Gastroesophageal sphincter (tissue), 3 donors: ENCODE data around the gene ME1.

Experiments
- CTCF ChIP-seq, 4 experiments: fragments of 200-600 bp in 2 of 4; fragments of 450-650 bp in 2 of 4; sonication (generic) in 1 of 4; IDR thresholded peaks; one replicate each; pipeline ENCODE4 v1.5.1; 2017 to 2019; ENCODE audit warnings: antibody characterized with exemption in 4 of 4, mild to moderate bottlenecking in 2 of 4, moderate library complexity in 2 of 4
- EP300 ChIP-seq: sonication (generic); formaldehyde crosslinking; IDR thresholded peaks from one replicate; pipeline ENCODE4 v1.6.1; 2017; ENCODE audit warnings: antibody characterized with exemption, mild to moderate bottlenecking
- POLR2A ChIP-seq, 2 donors: fragments of 450-650 bp; IDR thresholded peaks; one replicate each; pipeline ENCODE4 v1.6.1; 2017; ENCODE audit warnings: antibody characterized with exemption in 2 of 2, mild to moderate bottlenecking in 2 of 2, moderate library complexity in 1 of 2
- POLR2AphosphoS5 ChIP-seq: sonication (generic); formaldehyde crosslinking; IDR thresholded peaks from one replicate; pipeline ENCODE4 v1.6.1; 2017; ENCODE audit warnings: antibody characterized with exemption

- no peak for TF ChIP-seq CTCF (IDR thresholded peaks at IDR 0.05)
- TF ChIP-seq POLR2A (IDR thresholded peaks at IDR 0.05): no peak
- no peak for TF ChIP-seq POLR2AphosphoS5
- no peak for TF ChIP-seq EP300
Observed at GRCh38 chr6:83439201-83439600, 8.3 kb upstream of the ME1 start.
